ENCODE data around the gene COPS8.
A peak's percentile ranks its signal among the peaks of the same experiment; 100 is the strongest.

The COPS8 gene

DNA sequence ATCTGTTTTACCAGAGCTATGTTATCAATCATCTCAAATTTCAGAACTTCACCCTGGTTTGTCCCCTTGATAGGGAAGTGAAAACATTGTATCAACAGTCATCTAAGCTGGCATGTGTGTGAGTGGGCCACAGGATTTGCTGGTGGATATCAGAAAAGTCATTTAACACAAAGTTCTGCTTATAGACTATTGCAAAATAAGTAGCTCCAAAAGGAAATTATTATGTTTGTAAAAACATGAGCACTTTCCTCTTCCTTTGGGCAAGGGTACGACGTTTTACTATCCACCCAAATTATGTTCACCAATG is 20.7 kb upstream of the COPS8 start:
- no peak for DNase-seq (ENCODE audit: low spot score)

DNA sequence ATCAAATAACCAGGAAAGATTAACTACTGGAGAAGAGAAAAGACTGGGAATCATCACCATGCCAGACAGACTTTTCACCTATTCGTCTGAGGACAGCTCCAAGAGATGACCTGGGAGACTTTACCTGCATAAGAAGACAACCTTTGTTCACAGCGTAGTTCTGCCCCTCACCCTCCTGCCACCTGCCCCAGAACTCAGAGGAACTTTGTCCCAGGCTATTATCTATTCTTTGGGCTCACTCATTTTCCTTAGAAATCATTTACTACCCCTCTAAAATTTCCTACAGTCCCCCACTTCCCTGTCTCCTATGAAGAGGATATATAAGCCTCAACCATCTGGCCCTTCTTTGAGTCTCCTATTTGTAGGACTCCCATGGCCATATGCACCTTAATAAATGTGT is 19.3 kb upstream of the COPS8 start:
- no peak for DNase-seq (ENCODE audit: low spot score)

DNA sequence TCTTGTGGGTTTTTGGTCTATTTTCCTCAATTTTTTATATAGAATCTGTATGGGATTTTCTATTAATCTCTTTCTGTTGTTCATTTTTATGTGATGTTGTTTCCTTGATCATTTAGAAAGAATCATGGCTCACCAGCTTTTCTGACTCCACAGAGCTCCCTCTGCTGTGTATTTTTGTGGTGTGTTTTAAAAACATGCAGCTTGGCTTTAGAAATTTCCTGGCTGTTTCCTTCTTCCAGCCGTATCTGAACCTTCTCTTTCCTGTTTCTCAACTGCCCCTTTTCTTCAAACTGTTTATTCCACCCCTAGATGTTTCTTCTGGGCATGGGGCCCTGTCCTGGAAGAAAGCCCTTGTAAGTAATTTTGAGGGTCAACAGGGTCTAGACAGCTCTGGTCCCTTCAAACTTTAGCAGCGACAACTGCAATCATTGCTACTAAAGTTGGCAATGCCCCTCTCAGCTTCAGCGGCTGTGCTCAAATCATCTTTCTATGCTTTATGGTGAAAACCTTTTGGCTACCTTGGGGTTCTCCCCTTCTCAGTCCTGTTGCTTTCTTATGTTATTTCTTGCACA is 17.6 kb upstream of the COPS8 start:
- DNase-seq (ENCODE audit: low spot score) = no peak

GRCh38 chr2:237072067-237072931 is 13.4 kb upstream of the COPS8 start:
- DNase-seq (ENCODE audit: low spot score) = peak; percentile 73

DNA sequence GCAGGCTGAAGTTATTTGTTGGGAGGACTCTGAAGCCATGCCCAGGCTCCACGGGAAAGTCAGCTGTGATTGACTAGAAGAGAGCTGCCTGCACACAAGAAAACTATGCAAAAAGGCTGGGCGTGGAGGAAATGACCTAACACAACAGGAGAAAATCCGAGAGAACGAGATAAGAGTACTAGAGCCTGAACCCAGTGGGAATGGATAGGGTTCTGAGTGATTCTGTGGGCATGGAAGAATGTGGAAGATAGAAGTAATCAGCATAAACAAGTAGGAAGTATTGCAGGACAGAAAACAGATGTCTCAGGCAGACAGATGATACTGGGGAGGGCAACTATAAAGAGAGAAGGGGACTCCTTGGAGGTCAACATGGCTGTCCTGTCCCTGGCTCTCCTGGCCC is 12.1 kb upstream of the COPS8 start:
- DNase-seq (ENCODE audit: low spot score) = no peak

DNA sequence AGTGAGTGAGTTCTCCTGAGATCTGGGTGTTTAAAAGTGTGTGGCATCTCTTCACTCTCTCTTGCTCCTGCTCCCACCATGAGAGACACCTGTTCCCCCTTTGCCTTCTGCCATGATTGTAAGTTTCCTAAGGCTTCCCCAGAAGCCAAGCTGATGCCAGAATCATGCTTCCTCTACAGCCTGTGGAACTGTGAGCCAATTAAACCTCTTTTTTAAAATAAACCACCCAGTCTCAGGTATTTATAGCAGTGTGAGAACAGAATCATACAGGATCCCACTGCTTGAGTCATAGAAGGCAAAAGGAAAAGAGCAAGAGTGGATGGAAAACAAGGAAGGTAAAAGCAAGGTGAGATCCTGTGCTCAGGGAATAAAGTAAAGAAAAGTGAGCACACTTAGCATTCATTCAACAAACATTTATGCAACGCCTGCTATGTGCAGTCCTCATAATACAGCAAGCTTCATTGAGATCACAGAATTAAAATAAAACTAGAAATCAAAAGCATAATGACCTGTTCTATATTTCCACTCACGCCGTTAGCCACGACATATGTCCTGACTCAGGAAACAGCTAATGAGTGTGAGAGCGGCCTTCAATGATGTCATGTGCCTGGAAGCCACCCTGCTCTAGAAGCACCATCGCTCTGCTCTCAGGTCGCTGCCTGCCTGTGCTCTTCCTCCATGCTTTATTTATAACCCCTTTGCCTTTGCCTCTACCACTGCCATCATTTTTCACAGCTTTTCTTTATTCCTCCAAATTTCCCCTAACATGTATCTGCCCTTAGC is 11.3 kb upstream of the COPS8 start:
- DNase-seq (ENCODE audit: low spot score) = no peak

DNA sequence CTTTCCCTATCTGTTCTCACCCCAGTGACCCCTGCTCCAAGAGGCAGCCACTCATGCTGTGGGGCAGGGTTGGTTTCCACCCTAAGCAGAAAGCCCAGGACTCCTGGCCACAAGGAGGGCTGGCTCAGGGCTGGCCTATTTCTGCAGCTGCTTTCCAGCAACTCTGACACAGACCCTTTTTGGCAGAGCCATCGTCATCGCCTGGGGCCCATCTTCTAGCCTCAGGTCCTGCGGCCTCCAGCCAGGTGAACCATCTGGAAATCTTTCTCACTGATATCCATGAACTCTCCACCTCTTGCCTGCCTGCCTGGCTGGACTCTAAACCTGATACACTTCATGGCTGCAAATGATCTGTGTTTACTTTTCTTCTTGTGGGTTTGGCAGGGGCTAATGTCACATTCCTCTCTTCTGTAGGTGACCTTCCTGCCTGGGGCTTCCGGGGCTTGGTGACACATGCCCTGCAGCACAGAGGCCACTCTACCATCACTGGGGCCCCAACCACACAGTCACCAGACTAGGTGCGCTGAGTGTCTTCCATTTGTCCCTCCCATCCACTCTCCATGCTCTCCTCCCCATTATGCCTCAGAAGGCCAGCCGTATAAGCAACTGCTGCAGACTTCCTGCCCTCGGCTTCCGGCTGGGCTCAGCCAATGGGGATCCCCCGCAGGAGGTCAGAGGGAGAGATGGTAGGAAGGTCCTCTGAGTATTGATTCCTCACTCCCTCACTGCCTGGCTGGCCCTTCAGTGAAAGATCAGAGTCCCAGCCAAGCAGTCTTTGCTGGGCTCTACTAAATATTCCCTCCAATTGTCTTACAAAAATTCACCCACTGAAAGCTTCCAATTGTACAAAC is 9.7 kb upstream of the COPS8 start:
- DNase-seq (ENCODE audit: low spot score) = no peak

GRCh38 chr2:237081596-237081995 is 4.1 kb upstream of the COPS8 start:
- peak; percentile 67 for DNase-seq (ENCODE audit: low spot score)

DNA sequence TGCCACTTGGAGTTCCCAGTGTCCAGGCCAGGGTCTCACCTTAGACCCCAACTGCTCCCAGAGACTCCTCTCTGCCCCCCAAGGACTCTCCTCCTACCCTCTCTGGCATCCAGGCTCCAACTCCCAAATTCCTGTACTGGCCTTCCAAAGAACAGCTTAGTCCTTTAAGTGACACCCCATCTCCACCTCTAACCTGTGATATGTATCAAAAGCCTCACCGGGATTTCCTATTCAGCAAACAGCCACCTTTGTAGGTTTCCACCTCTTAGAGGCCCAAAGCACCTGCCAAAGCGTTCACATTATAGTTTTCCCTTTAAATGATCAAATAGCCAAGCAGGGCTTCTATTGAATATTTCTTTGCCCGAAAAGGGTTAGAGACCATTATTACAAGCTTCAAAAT is 2.7 kb upstream of the COPS8 start:
- DNase-seq (ENCODE audit: low spot score) = no peak

- DNase-seq (ENCODE audit: low spot score) = no peak
Observed at GRCh38 chr2:237084444-237084843, 1.2 kb upstream of the COPS8 start.

DNA sequence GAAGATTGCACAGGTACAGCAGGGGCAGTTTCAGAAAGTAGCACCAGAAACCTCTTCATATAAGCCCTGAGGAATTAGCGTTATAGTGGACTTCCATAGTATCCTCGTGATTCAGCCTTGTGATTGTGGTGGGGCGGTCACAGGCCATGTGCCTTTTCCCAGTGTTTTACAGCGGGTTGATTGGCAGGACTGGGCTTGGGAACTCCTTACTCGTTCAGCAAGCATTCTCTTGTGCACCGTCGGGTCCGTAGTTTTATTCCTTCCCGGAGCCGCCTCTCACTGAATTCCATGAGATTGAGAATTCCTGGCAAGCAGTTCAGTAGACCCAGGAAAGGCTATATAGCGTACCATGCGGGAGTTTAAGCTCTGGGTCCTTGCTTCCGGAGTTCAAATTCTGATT is 5.2 kb downstream of the COPS8 start:
- no peak for DNase-seq (ENCODE audit: low spot score)

GRCh38 chr2:237091779-237092436 is 6.2 kb downstream of the COPS8 start:
- no peak for DNase-seq (ENCODE audit: low spot score)

DNA sequence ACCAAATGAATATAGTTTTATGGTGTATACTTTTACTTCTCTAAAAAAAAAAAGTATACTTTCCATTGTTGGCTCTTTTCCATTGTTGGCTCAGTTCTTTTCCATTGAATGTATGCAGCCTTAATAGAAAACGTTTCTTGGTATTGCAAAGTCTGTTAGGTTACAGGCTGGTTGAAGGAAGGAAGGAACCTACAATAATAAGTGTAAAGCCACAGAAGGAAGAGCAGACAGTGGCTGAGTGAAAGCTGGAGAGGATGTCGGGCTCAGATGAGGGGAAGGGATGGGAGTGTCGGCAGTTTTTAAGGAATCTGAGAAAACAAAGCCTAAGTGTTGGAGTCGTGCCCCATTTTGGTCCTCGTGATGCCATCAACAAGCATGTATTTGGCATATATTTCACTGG is 6.8 kb downstream of the COPS8 start:
- DNase-seq (ENCODE audit: low spot score) = no peak

DNA sequence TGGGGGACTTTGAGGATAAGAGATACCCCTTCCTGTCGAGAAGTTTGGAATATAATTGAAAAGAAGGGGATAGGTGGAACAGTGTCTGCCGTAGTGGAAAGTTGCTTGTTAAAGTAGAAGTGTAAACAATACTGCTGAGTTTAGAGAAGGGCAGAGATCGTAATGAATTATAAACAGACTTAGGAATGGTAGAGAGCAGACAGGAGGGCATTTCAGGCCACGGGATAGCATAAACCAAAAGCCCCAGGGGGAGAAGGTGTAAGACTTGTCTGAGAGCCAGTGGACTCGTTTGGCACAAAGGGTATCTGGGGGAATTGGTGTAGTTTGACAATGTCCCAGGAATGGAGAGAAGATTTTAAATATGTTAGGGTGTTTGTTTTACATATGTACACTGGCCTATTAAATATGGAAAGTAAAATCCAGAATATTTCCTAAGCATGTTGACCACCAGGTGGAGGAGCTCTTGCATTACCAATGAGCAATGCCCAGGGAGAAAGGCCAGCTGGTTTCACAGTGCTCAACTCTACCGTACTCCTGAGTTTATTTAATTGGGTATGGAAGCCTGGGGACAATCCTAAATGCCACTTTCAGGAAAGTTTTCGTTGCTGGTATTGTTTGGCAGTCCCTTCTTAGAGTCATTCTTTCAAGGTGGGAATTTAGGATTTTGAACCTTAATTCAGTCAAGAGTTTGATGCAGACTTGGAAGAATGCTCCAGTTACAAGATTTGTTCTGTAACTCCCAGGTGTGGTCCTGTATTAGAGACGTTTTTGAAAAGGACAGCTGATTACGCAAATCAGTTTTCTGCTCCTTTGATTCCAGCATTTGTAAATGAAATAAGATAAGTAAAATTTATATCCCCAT is 7.5 kb downstream of the COPS8 start:
- DNase-seq (ENCODE audit: low spot score) = peak; percentile 48

- no peak for DNase-seq (ENCODE audit: low spot score)
Observed at GRCh38 chr2:237096201-237096600, 10.5 kb downstream of the COPS8 start.

DNA sequence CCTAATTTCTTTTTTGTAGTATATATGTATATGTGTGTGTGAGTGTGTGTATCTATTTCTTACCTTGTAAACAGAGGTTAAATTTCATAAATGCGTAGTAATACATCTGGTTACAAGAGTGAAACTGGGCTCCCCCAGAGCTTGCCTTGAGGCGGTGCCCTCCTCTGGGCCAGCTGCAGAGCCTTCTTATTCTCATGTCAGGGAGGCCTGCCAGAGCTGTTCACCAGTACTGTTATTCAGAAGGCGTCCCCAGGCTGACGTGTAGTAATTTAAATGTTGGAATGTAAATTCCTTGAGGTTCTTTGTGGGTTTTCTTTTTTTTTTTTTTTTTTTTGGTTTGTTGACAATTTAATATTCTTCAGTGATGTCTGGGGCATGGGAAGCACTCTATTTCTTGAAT is 11.2 kb downstream of the COPS8 start:
- no peak for DNase-seq (ENCODE audit: low spot score)

DNA sequence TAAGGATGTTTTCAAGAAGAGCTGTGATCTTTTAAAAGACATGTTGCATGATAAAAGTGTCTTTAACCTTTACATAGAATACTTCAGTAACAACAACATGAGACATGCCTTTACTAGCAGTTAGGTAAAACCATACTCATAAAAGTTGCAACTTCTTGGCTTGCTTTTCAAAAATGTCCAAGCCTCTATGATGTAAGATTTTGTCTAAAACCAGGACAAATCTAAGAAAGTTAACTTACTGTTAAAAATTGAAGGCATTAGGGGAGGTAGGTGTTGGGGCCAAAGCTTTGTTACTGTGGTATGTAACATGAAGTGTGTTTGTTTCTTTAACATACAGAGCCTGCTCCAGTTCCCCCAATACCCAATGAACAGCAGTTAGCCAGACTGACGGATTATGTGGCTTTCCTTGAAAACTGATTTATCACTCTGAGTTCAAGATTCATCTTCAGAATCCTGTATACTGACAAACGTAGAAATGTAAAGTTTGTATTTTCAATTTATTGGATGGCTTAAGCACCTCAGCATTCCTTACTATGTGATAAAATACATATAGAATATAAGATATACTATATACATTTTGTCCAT is 11.7 kb downstream of the COPS8 start:
- no peak for DNase-seq (ENCODE audit: low spot score)

GRCh38 chr2:237097911-237098702 is 12.4 kb downstream of the COPS8 start:
- DNase-seq (ENCODE audit: low spot score) = peak; percentile 82

DNA sequence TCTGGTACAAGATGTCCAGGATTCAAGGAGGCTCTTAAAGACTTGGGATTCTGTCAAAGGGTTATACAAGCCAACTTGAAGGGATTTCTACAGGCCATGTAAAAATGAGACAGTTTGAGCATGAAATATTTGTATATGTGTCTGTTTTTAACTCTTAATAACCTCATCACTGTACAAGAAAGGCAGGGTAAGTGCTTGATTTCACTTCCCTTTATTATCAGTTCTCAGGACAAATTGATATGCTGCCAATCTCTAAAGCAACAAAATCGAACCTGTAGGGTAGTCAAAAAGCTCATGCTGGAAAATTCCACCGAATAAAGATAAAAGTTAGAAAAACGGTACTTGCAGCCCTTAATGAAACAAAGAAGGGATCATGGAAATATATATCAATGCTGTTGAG is 14.1 kb downstream of the COPS8 start:
- DNase-seq (ENCODE audit: low spot score) = no peak
